ENCODE measurements around the gene ZNF207.
"Not testable (repeated sequence)": the region's sequence is repeated elsewhere in the genome, so short reads cannot be mapped to it uniquely, and the experiment has no call there.

Gene ZNF207

DNA sequence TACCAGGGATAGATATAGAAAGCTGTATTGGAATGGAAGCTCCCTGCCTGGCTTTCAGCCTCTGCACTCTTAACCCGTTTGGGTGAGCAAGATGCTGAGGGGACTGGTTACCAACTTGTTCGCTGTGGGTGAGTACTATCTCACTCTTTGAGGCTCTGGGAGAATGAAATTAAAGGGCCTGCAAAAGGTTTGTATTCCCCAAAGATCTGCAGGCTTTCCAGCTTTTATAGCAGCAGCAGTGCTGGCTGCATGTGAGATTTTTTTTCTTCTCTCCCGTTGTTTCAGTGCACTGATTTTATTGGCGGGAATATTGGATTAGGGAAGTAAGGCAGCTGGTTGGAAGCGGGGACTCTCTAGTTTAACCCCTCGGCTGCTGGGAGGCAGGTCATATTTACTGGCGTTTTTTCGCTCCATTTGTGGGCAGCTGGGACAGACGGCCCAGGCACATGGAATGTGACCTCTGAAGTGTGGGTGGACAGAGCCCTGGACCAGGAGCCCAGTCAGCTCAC is 38.9 kb upstream of the ZNF207 start:
- no peak for DNase-seq (ENCODE audit: low read depth in 1 of 2, low spot score in 1 of 2)
- no peak overlapping the region for H3K4me3 ChIP-seq (replicated peaks; ENCODE audit: insufficient read depth, low read length)
- TF ChIP-seq SPI1 (IDR thresholded peaks at IDR 0.05; ENCODE audit: borderline replicate concordance, low read depth) (no peak), POLR2AphosphoS5 (IDR thresholded peaks at IDR 0.05; ENCODE audit: low read depth) (no peak)
- H3K27me3 ChIP-seq (ENCODE audit: insufficient read depth, poor library complexity, severe bottlenecking), result peaks cover 3% of the 10 kb centered on the region
- H3K27ac ChIP-seq (replicated peaks), result no peak overlapping the region

DNA sequence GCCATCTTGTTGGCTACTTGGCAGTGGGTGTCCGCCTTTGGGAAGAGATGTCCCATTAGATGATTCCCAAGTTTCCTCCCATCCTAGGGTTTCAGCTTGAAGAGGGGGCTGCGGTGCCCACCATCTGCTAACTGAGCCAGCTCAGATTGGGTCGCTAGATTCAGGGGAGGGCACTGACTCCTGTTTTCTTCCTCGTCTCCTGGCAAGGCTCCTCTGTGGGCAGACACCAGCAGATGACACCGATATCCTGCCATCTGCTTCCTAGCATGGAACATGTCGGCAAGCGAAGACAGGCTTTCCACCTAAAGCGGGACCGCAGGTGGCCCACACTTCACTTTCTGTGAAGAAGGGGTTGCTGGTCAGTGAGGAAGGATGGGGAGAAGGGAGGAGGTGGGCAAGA is 35.3 kb upstream of the ZNF207 start:
- Histone ChIP-seq H3K27ac (replicated peaks) (no peak overlapping the region), H3K4me3 (replicated peaks; ENCODE audit: insufficient read depth, low read length) (no peak overlapping the region), H3K27me3 (ENCODE audit: insufficient read depth, poor library complexity, severe bottlenecking) (no peaks in the 10 kb centered on the region)
- TF ChIP-seq, protein P1, sequence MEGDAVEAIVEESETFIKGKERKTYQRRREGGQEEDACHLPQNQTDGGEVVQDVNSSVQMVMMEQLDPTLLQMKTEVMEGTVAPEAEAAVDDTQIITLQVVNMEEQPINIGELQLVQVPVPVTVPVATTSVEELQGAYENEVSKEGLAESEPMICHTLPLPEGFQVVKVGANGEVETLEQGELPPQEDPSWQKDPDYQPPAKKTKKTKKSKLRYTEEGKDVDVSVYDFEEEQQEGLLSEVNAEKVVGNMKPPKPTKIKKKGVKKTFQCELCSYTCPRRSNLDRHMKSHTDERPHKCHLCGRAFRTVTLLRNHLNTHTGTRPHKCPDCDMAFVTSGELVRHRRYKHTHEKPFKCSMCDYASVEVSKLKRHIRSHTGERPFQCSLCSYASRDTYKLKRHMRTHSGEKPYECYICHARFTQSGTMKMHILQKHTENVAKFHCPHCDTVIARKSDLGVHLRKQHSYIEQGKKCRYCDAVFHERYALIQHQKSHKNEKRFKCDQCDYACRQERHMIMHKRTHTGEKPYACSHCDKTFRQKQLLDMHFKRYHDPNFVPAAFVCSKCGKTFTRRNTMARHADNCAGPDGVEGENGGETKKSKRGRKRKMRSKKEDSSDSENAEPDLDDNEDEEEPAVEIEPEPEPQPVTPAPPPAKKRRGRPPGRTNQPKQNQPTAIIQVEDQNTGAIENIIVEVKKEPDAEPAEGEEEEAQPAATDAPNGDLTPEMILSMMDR (IDR thresholded peaks at IDR 0.05; ENCODE audit: insufficient read depth, low read length), result no peak
- no peak for TF ChIP-seq POLR2AphosphoS5 (IDR thresholded peaks at IDR 0.05; ENCODE audit: low read depth)
- TF ChIP-seq, protein P2, sequence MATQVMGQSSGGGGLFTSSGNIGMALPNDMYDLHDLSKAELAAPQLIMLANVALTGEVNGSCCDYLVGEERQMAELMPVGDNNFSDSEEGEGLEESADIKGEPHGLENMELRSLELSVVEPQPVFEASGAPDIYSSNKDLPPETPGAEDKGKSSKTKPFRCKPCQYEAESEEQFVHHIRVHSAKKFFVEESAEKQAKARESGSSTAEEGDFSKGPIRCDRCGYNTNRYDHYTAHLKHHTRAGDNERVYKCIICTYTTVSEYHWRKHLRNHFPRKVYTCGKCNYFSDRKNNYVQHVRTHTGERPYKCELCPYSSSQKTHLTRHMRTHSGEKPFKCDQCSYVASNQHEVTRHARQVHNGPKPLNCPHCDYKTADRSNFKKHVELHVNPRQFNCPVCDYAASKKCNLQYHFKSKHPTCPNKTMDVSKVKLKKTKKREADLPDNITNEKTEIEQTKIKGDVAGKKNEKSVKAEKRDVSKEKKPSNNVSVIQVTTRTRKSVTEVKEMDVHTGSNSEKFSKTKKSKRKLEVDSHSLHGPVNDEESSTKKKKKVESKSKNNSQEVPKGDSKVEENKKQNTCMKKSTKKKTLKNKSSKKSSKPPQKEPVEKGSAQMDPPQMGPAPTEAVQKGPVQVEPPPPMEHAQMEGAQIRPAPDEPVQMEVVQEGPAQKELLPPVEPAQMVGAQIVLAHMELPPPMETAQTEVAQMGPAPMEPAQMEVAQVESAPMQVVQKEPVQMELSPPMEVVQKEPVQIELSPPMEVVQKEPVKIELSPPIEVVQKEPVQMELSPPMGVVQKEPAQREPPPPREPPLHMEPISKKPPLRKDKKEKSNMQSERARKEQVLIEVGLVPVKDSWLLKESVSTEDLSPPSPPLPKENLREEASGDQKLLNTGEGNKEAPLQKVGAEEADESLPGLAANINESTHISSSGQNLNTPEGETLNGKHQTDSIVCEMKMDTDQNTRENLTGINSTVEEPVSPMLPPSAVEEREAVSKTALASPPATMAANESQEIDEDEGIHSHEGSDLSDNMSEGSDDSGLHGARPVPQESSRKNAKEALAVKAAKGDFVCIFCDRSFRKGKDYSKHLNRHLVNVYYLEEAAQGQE (IDR thresholded peaks at IDR 0.05; ENCODE audit: insufficient replicate concordance, low read depth), result no peak
- no peak for TF ChIP-seq SPI1 (IDR thresholded peaks at IDR 0.05; ENCODE audit: borderline replicate concordance, low read depth)
- no peak for DNase-seq (ENCODE audit: low read depth in 1 of 2, low spot score in 1 of 2)

DNA sequence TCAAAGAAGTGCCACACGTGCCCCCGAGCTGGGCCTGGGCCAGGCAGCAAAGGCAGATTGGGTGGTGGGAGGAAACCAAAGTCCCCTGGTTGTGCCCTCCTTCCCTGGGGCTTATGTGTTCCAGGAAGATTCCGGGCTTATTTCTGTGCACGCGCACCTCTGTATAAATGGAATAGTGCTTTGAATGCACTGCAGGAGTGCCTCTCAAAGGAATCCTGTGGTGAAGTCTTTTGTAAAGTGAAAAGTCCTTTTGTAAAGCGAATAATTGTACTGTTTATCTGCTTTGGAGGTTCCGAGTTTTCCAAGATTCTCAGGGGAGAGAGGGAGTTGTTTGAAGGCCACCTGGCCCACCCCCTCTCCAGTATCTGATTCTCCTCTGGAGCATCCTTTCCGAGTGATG is 34.8 kb upstream of the ZNF207 start:
- DNase-seq (ENCODE audit: low read depth in 1 of 2, low spot score in 1 of 2), result no peak
- TF ChIP-seq SPI1 (IDR thresholded peaks at IDR 0.05; ENCODE audit: borderline replicate concordance, low read depth) (no peak), POLR2AphosphoS5 (IDR thresholded peaks at IDR 0.05; ENCODE audit: low read depth) (no peak), GABPA (IDR thresholded peaks at IDR 0.05; ENCODE audit: low read depth) (no peak)
- TF ChIP-seq, protein P2 (IDR thresholded peaks at IDR 0.05; ENCODE audit: insufficient replicate concordance, low read depth), result no peak
- TF ChIP-seq, protein P1 (IDR thresholded peaks at IDR 0.05; ENCODE audit: insufficient read depth, low read length), result no peak
- Histone ChIP-seq H3K27me3 (ENCODE audit: insufficient read depth, poor library complexity, severe bottlenecking) (no peaks in the 10 kb centered on the region), H3K27ac (replicated peaks) (no peak overlapping the region), H3K4me3 (replicated peaks; ENCODE audit: insufficient read depth, low read length) (no peak overlapping the region)

DNA sequence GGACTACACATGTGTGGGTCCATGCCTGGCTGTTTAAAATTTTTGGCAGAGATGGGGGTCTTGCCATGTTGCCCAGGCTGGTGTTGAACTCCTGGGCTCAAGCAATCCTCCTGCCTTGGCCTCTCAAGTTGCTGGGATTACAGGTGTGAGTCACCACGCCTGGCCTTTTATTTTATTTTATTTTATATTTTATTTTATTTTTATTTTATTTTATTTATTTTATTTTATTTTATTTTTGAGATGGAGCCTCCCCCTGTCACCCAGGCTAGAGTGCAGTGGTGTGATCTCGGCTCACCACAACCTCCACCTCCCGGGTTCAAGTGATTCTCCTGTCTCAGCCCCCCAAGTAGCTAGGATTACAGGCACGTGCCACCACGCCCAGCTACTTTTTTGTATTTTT is 33.3 kb upstream of the ZNF207 start:
- not testable (repeated sequence) for H3K27me3 ChIP-seq (ENCODE audit: insufficient read depth, poor library complexity, severe bottlenecking); H3K27ac ChIP-seq (replicated peaks); H3K4me3 ChIP-seq (replicated peaks; ENCODE audit: insufficient read depth, low read length); DNase-seq (ENCODE audit: low read depth in 1 of 2, low spot score in 1 of 2)

DNA sequence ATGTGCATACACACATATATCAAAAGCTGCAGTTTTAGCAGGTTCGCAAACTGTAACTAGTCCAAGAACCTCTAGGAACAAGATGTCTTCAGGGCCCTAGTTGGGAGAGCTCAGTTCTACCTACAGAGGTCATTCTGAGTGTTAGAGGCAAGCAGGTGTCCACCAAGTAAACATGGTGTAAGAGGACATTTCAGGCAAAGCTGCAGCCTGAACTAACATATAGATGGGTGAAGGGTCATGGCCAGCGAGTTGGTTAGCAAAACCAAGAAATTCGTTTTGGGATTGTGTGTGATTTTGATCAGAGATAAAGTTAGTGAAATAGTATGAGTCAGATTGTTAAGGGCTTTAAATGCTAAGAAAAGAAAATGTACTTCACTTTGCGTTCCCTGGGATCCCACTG is 32.6 kb upstream of the ZNF207 start:
- H3K27me3 ChIP-seq (ENCODE audit: insufficient read depth, poor library complexity, severe bottlenecking), result no peaks in the 10 kb centered on the region
- no peak overlapping the region for H3K27ac ChIP-seq (replicated peaks)
- TF ChIP-seq SPI1 (IDR thresholded peaks at IDR 0.05; ENCODE audit: borderline replicate concordance, low read depth), result no peak
- TF ChIP-seq, protein P2 (IDR thresholded peaks at IDR 0.05; ENCODE audit: insufficient replicate concordance, low read depth), result no peak
- TF ChIP-seq, protein P1 (IDR thresholded peaks at IDR 0.05; ENCODE audit: insufficient read depth, low read length), result no peak
- TF ChIP-seq GABPA (IDR thresholded peaks at IDR 0.05; ENCODE audit: low read depth), result no peak
- no peak for TF ChIP-seq POLR2AphosphoS5 (IDR thresholded peaks at IDR 0.05; ENCODE audit: low read depth)
- DNase-seq (ENCODE audit: low read depth in 1 of 2, low spot score in 1 of 2), result no peak
- H3K4me3 ChIP-seq (replicated peaks; ENCODE audit: insufficient read depth, low read length), result no peak overlapping the region
